Parathyroid adenoma (tissue), 2 donors: Measurements from ENCODE around the gene TRIM41.

Source experiments
- H2AFZ ChIP-seq: fragments of 300-600 bp; sonication (generic); one replicate; pipeline ENCODE4 v1.7.0; 2017; ENCODE audit warnings: antibody characterized with exemption, mild to moderate bottlenecking
- H3K27ac ChIP-seq: fragments of 300-600 bp; sonication (generic); one replicate; pipeline ENCODE4 v1.7.0; 2017
- H3K27me3 ChIP-seq: fragments of 300-600 bp; sonication (generic); one replicate; pipeline ENCODE4 v1.7.0; 2017; ENCODE audit warnings: low read length; ENCODE audit not compliant: control insufficient read depth, insufficient read depth
- H3K36me3 ChIP-seq: fragments of 300-600 bp; sonication (generic); one replicate; pipeline ENCODE4 v1.7.0; 2017; ENCODE audit warnings: low read length; ENCODE audit not compliant: control insufficient read depth, insufficient read depth
- H3K4me1 ChIP-seq: fragments of 300-600 bp; sonication (generic); one replicate; pipeline ENCODE4 v1.7.0; 2017; ENCODE audit warnings: control low read depth
- H3K4me2 ChIP-seq: fragments of 300-600 bp; sonication (generic); one replicate; pipeline ENCODE4 v1.7.0; 2017; ENCODE audit warnings: low read length
- H3K4me3 ChIP-seq: fragments of 300-600 bp; sonication (generic); one replicate; pipeline ENCODE4 v1.7.0; 2017; ENCODE audit warnings: low read depth, low read length
- H3K79me2 ChIP-seq: fragments of 300-600 bp; sonication (generic); one replicate; pipeline ENCODE4 v1.7.0; 2017; ENCODE audit warnings: control low read depth
- H3K9ac ChIP-seq: fragments of 300-600 bp; sonication (generic); one replicate; pipeline ENCODE4 v1.7.0; 2017; ENCODE audit warnings: mild to moderate bottlenecking
- H3K9me3 ChIP-seq: fragments of 300-600 bp; sonication (generic); one replicate; pipeline ENCODE4 v1.7.0; 2017; ENCODE audit warnings: low read length; ENCODE audit not compliant: control insufficient read depth
- CTCF ChIP-seq: fragments of 300-600 bp; sonication (generic); IDR thresholded peaks from one replicate; pipeline ENCODE4 v1.7.0; 2017; ENCODE audit warnings: antibody characterized with exemption, mild to moderate bottlenecking
- donor health status: primary hyperparathyroidism.

TRIM41 gene

GRCh38 chr5:181224390-181225229, 1.5 kb downstream of the TRIM41 start:
- Histone ChIP-seq H3K4me1 (peaks cover 7% of the 10 kb centered on the region), H3K27ac (peak overlapping the region; percentile 92), H3K4me2 (peak overlapping the region; percentile 85)

GRCh38 chr5:181229996-181230395, 6.9 kb downstream of the TRIM41 start:
- Histone ChIP-seq H3K4me1 (peaks cover 7% of the 10 kb centered on the region), H3K27me3 (no peaks in the 10 kb centered on the region), H3K27ac (no peak overlapping the region), H3K4me2 (no peak overlapping the region), H3K9ac (no peak overlapping the region), H3K79me2 (no peaks in the 10 kb centered on the region), H2AFZ (no peak overlapping the region), H3K36me3 (no peaks in the 10 kb centered on the region), H3K4me3 (no peak overlapping the region), H3K9me3 (no peaks in the 10 kb centered on the region)
- no peak for TF ChIP-seq CTCF

More at GRCh38 chr5:181224390-181225229, 1.5 kb downstream of the TRIM41 start:
- H2AFZ ChIP-seq, result peak overlapping the region; percentile 87
- no peak overlapping the region for H3K9ac ChIP-seq
- H3K27me3 ChIP-seq, result no peaks in the 10 kb centered on the region
- peak overlapping the region; percentile 98 for H3K4me3 ChIP-seq
- no peaks in the 10 kb centered on the region for H3K36me3 ChIP-seq
- no peak for TF ChIP-seq CTCF
- no peaks in the 10 kb centered on the region for H3K9me3 ChIP-seq
- H3K79me2 ChIP-seq, result peaks cover 3% of the 10 kb centered on the region

GRCh38 chr5:181230551-181230950, 7.5 kb downstream of the TRIM41 start:
- TF ChIP-seq CTCF, result no peak
- H3K79me2 ChIP-seq, result no peaks in the 10 kb centered on the region
- no peak overlapping the region for H3K4me3 ChIP-seq

GRCh38 chr5:181231432-181231831, 8.4 kb downstream of the TRIM41 start:
- Histone ChIP-seq H3K4me1 (peaks cover 8% of the 10 kb centered on the region), H3K79me2 (no peaks in the 10 kb centered on the region), H3K36me3 (no peaks in the 10 kb centered on the region), H3K27me3 (no peaks in the 10 kb centered on the region), H3K4me2 (no peak overlapping the region), H3K27ac (no peak overlapping the region), H3K9me3 (no peaks in the 10 kb centered on the region), H3K4me3 (no peak overlapping the region), H3K9ac (no peak overlapping the region), H2AFZ (no peak overlapping the region)
- TF ChIP-seq CTCF, result no peak

More at GRCh38 chr5:181230551-181230950, 7.5 kb downstream of the TRIM41 start:
- H3K4me1 ChIP-seq, result peaks cover 8% of the 10 kb centered on the region
- H3K9ac ChIP-seq, result no peak overlapping the region
- no peak overlapping the region for H3K27ac ChIP-seq
- no peak overlapping the region for H3K4me2 ChIP-seq
- H2AFZ ChIP-seq, result no peak overlapping the region
- H3K27me3 ChIP-seq, result no peaks in the 10 kb centered on the region
- no peaks in the 10 kb centered on the region for H3K36me3 ChIP-seq
- H3K9me3 ChIP-seq, result no peaks in the 10 kb centered on the region

GRCh38 chr5:181232593-181232992, 9.5 kb downstream of the TRIM41 start:
- Histone ChIP-seq H3K79me2 (no peaks in the 10 kb centered on the region), H3K9me3 (no peaks in the 10 kb centered on the region), H3K27ac (no peak overlapping the region), H3K36me3 (no peaks in the 10 kb centered on the region), H3K4me3 (no peak overlapping the region), H3K4me2 (no peak overlapping the region), H3K9ac (no peak overlapping the region), H3K4me1 (peaks cover 8% of the 10 kb centered on the region), H3K27me3 (no peaks in the 10 kb centered on the region), H2AFZ (no peak overlapping the region)
- TF ChIP-seq CTCF, result no peak
